Measurements from ENCODE around the gene TRPC3.

GRCh38 chr4:121946644-121947043 is 5.2 kb downstream of the TRPC3 start:
- TF ChIP-seq EZH2 (IDR thresholded peaks at IDR 0.05; ENCODE audit: low read length, missing control alignments) (no peak), CTCF (conservative IDR thresholded peaks at IDR 0.05 in 1 of 2, IDR thresholded peaks at IDR 0.05 in 1 of 2; ENCODE audit: low read depth in 1 of 2, low read length in 2 of 2) (no peak)
